B cell (primary cell): ENCODE results near the gene NLRC5. TPM values are rescaled to one million over a fixed set of nuclear protein-coding genes. Genes with fewer than 3 reads are reported as not detected.

ENCODE experiments used
- ATAC-seq: fragments of 200-7000 bp; cut with Tn5 transposase; one replicate; pipeline ENCODE4 v1.10.0; 2021; ENCODE audit warnings: low read depth, mild to moderate bottlenecking, moderate number of reproducible peaks, moderate library complexity
- CTCF ChIA-PET: fragments of 350-600 bp; sonication (Branson Sonifier 250); formaldehyde crosslinking; loops from one replicate; lab custom pipeline; 2021; ENCODE audit warnings: antibody characterized with exemption, inconsistent platforms; lab: Charles Lee
- POLR2A ChIA-PET: fragments of 350-600 bp; sonication (Branson Sonifier 250); formaldehyde crosslinking; loops from one replicate; lab custom pipeline; 2021; ENCODE audit warnings: antibody characterized with exemption; lab: Charles Lee
- DNase-seq: peaks from one replicate; pipeline ENCODE4 v3.0.0; 2013
- H2AFZ ChIP-seq: 2 replicates; pipeline ENCODE4 v1.6.1; 2012; ENCODE audit warnings: mild to moderate bottlenecking, low read depth, low read length; ENCODE audit not compliant: insufficient read depth, poor library complexity, severe bottlenecking
- H3K27ac ChIP-seq, 2 donors: 1 replicate in 1 of 2; 2 replicates in 1 of 2; pipeline ENCODE4 v1.5.1; 2012 to 2013; ENCODE audit warnings: low read length in 2 of 2, mild to moderate bottlenecking in 2 of 2, moderate library complexity in 1 of 2
- H3K27me3 ChIP-seq, 4 experiments: fragments of 200-600 bp in 1 of 4; sonication (generic) in 1 of 4; replicated peaks in 1 of 4; 1 replicate in 2 of 4; 2 replicates in 2 of 4; pipeline versions ENCODE4 v1.6.1 to v1.7.0; 2013 to 2016; ENCODE audit warnings: low read length in 3 of 4, mild to moderate bottlenecking in 2 of 4, mixed read lengths in 1 of 4, moderate library complexity in 1 of 4; ENCODE audit not compliant: insufficient read depth in 4 of 4, control insufficient read depth in 3 of 4; ENCODE audit errors: control extremely low read depth in 1 of 4
- H3K36me3 ChIP-seq, 2 experiments: replicated peaks in 1 of 2; 1 replicate in 1 of 2; 2 replicates in 1 of 2; pipeline versions ENCODE4 v1.6.1 to v1.7.1; 2013; ENCODE audit warnings: low read length in 1 of 2; ENCODE audit not compliant: insufficient read depth in 2 of 2, control insufficient read depth in 1 of 2; ENCODE audit errors: control extremely low read depth in 1 of 2, extremely low read depth in 1 of 2
- H3K4me1 ChIP-seq, 2 donors: fragments of 200-600 bp in 1 of 2; sonication (generic) in 1 of 2; 1 replicate in 1 of 2; 2 replicates in 1 of 2; pipeline versions ENCODE4 v1.5.1 to v1.6.1; 2013 to 2017; ENCODE audit warnings: low read length in 2 of 2; ENCODE audit not compliant: control insufficient read depth in 2 of 2, insufficient read depth in 2 of 2
- H3K4me2 ChIP-seq: replicated peaks from 2 replicates; pipeline ENCODE3; 2012; ENCODE audit warnings: mild to moderate bottlenecking, low read depth, low read length; ENCODE audit not compliant: poor library complexity, severe bottlenecking
- H3K4me3 ChIP-seq, 5 experiments: fragments of 200-600 bp in 1 of 5; sonication (generic) in 1 of 5; 1 replicate in 3 of 5; 2 replicates in 2 of 5; pipeline versions ENCODE4 v1.5.1 to v1.7.0; 2011 to 2016; ENCODE audit warnings: low read length in 4 of 5, mild to moderate bottlenecking in 4 of 5, low read depth in 2 of 5, control low read depth in 1 of 5, moderate library complexity in 1 of 5; ENCODE audit not compliant: insufficient read depth in 1 of 5; ENCODE audit errors: control extremely low read depth in 1 of 5, extremely low read depth in 1 of 5
- H3K79me2 ChIP-seq: fragments of 200-600 bp; sonication (generic); one replicate; pipeline ENCODE4 v1.6.0; 2016; ENCODE audit warnings: low read length; ENCODE audit not compliant: control insufficient read depth, insufficient read depth
- H3K9ac ChIP-seq: fragments of 200-600 bp; sonication (generic); 2 replicates; pipeline ENCODE4 v1.6.1; 2017; ENCODE audit warnings: mild to moderate bottlenecking, low read length, moderate library complexity
- H3K9me3 ChIP-seq, 3 donors: one replicate each; pipeline versions ENCODE4 v1.6.1 to v1.7.1; 2013; ENCODE audit warnings: low read length in 2 of 3; ENCODE audit not compliant: control insufficient read depth in 2 of 3, insufficient read depth in 1 of 3; ENCODE audit errors: control extremely low read depth in 1 of 3
- H4K20me1 ChIP-seq: 2 replicates; pipeline ENCODE4 v1.6.0; 2012; ENCODE audit warnings: mild to moderate bottlenecking, low read length; ENCODE audit not compliant: insufficient read depth, control insufficient read depth, poor library complexity, severe bottlenecking
- H3K27ac Mint-ChIP-seq: one replicate; pipeline ENCODE4 v1.8.0; 2021; ENCODE audit warnings: mixed read lengths
- H3K27me3 Mint-ChIP-seq: one replicate; pipeline ENCODE4 v1.8.0; 2021; ENCODE audit warnings: mixed read lengths
- H3K4me1 Mint-ChIP-seq: one replicate; pipeline ENCODE4 v1.8.0; 2021; ENCODE audit warnings: mixed read lengths
- H3K4me3 Mint-ChIP-seq: one replicate; pipeline ENCODE4 v1.8.0; 2021; ENCODE audit warnings: mixed read lengths
- H3K9me3 Mint-ChIP-seq: one replicate; pipeline ENCODE4 v1.8.0; 2022; ENCODE audit warnings: mixed read lengths; ENCODE audit not compliant: insufficient read depth
- EZH2 ChIP-seq: IDR thresholded peaks from 2 replicates; pipeline ENCODE4 v1.6.1; 2012; ENCODE audit warnings: borderline replicate concordance, low read depth, mild to moderate bottlenecking, moderate library complexity, low read length; ENCODE audit not compliant: insufficient read depth, poor library complexity, severe bottlenecking
- WGBS: methylation state at CpG from one replicate; pipeline ENCODE4 v1.1.5; 2013; ENCODE audit warnings: missing lambda C conversion rate; ENCODE audit not compliant: insufficient coverage; 5-methylcytosine and 5-hydroxymethylcytosine counted together
- intact Hi-C: fragments of 100-400 bp; cut with micrococcal nuclease; formaldehyde crosslinking; loops from one replicate; pipeline ENCODE4 v1.10.0; 2022
- polyA plus RNA-seq: library from polyadenylated mRNA; depleted of rRNA; stranded (reverse); fragments of >200 nt; gene quantifications from 2 replicates; pipeline ENCODE4 v1.2.3, GENCODE V29; 2012
- total RNA-seq, 2 donors: library from RNA; stranded (reverse); fragments of 120-200 nt in 1 of 2; gene quantifications; 1 replicate in 1 of 2; 2 replicates in 1 of 2; pipeline versions ENCODE4 v1.2.3 to v1.2.4, GENCODE V29; 2013 to 2022
- TF ChIP-seq, protein P1 (sequence below): fragments of 200-600 bp; IDR thresholded peaks from one replicate; pipeline ENCODE4 v1.8.0; 2022; ENCODE audit warnings: antibody characterized with exemption, mild to moderate bottlenecking

NLRC5 gene
- total and polyA plus RNA-seq, 2 donors (not counting 1 experiment from before 2014, with no cell fraction given), result 349 to 510 TPM

DNA sequence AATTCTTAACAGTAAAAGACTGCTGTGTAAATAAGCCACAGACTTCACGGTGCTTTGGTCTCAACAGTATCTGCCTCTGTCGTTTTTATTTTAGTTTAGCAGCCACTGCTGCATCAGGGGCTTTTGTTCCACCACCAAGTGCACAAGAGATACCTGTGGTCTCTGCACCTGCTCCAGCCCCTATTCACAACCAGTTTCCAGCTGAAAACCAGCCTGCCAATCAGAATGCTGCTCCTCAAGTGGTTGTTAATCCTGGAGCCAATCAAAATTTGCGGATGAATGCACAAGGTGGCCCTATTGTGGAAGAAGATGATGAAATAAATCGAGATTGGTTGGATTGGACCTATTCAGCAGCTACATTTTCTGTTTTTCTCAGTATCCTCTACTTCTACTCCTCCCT lies 49.6 kb upstream of the NLRC5 start:
- Histone ChIP-seq H3K36me3 (peaks cover 38 to 97% of the 10 kb centered on the region in 2 experiments), H3K4me3 (no peak overlapping the region), H3K79me2 (peaks cover 39% of the 10 kb centered on the region), H3K27ac (peak overlapping the region in 1 of 2 donors; percentile 55), H3K27me3 (no peaks in the 10 kb centered on the region), H3K9me3 (no peaks in the 10 kb centered on the region), H4K20me1 (peaks cover 84% of the 10 kb centered on the region), H3K9ac (no peak overlapping the region), H3K4me1 (peaks cover 67 to 72% of the 10 kb centered on the region in 2 donors), H2AFZ (no peak overlapping the region), H3K4me2 (no peak overlapping the region)
- ATAC-seq (no peak), DNase-seq (peak; percentile 26)
- Mint-ChIP-seq H3K9me3 (no peaks in the 10 kb centered on the region), H3K27ac (peak overlapping the region; percentile 78), H3K4me1 (peaks cover 80% of the 10 kb centered on the region), H3K27me3 (no peaks in the 10 kb centered on the region), H3K4me3 (peak overlapping the region; percentile 80)
- TF ChIP-seq, protein P1, sequence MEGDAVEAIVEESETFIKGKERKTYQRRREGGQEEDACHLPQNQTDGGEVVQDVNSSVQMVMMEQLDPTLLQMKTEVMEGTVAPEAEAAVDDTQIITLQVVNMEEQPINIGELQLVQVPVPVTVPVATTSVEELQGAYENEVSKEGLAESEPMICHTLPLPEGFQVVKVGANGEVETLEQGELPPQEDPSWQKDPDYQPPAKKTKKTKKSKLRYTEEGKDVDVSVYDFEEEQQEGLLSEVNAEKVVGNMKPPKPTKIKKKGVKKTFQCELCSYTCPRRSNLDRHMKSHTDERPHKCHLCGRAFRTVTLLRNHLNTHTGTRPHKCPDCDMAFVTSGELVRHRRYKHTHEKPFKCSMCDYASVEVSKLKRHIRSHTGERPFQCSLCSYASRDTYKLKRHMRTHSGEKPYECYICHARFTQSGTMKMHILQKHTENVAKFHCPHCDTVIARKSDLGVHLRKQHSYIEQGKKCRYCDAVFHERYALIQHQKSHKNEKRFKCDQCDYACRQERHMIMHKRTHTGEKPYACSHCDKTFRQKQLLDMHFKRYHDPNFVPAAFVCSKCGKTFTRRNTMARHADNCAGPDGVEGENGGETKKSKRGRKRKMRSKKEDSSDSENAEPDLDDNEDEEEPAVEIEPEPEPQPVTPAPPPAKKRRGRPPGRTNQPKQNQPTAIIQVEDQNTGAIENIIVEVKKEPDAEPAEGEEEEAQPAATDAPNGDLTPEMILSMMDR, result no peak
- no peak for TF ChIP-seq EZH2
- CTCF ChIA-PET, result interaction anchor here (2.8 to 10.8 kb wide), 2 partner anchors 72 to 73 kb away, joined by 14 to 140 read pairs; partner anchors contain the start of gene SLC12A3
- WGBS, result 29% methylated on average over 2 of the region's 4 CpGs
- POLR2A ChIA-PET, result interaction anchor here (1.1 to 2.1 kb wide), 2 partner anchors 27 to 147 kb away, joined by 3 to 11 read pairs; no protein-coding TSS in a partner anchor
- intact Hi-C loops, result loop anchor here (10.0 kb wide), 2 partner anchors 225 to 305 kb away; partner anchors contain the start of gene ARL2BP

DNA sequence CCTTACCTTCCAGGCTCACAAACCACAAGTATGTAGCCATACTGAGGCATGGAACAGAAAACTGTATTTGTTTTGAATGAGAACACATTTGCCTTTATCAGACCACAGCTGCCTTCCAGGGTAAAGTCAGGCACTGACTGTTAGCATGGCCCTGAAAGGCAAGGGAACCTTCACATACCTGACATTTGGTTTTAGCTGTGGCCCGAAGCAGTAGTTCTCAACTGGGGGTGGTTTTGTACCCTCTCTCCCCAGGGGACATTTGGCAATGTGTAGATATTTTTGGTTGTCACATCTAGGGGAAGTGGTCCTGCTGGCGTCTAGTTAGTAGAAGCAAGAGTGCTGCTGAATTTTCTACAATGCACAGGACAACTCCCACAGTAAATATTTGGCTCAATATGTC lies 48.3 kb upstream of the NLRC5 start:
- H3K27ac ChIP-seq, result peak overlapping the region in 1 of 2 donors; percentile 70
- POLR2A ChIA-PET, result interaction anchor here (1.0 to 2.1 kb wide), 6 partner anchors 8 to 101 kb away, joined by 3 to 12 read pairs (median 4); partner anchors contain the start of genes HERPUD1 and NLRC5
- no peak overlapping the region for H2AFZ ChIP-seq
- 0% methylated on average over 1 of the region's 2 CpGs for WGBS
- TF ChIP-seq EZH2, result no peak
- TF ChIP-seq, protein P1, result no peak
- peaks cover 31 to 92% of the 10 kb centered on the region in 2 experiments for H3K36me3 ChIP-seq
- Mint-ChIP-seq H3K27ac (peak overlapping the region; percentile 68), H3K9me3 (no peaks in the 10 kb centered on the region), H3K4me1 (peaks cover 70% of the 10 kb centered on the region), H3K27me3 (no peaks in the 10 kb centered on the region), H3K4me3 (peak overlapping the region; percentile 80)
- CTCF ChIA-PET, result interaction anchor here (1.1 to 2.8 kb wide), 11 partner anchors 9 to 112 kb away, joined by 3 to 18 read pairs (median 6); partner anchors contain the start of gene HERPUD1
- H3K4me1 ChIP-seq, result peaks cover 56 to 60% of the 10 kb centered on the region in 2 donors
- H3K4me2 ChIP-seq, result peak overlapping the region; percentile 40
- intact Hi-C loops, result no loop called here
- H3K9me3 ChIP-seq, result no peaks in the 10 kb centered on the region
- ATAC-seq (no peak), DNase-seq (peak; percentile 44)
- H3K9ac ChIP-seq, result no peak overlapping the region
- H4K20me1 ChIP-seq, result peaks cover 71% of the 10 kb centered on the region
- H3K79me2 ChIP-seq, result peaks cover 26% of the 10 kb centered on the region
- H3K4me3 ChIP-seq, result peak overlapping the region in 1 of 5 experiments; percentile 22
- H3K27me3 ChIP-seq, result no peaks in the 10 kb centered on the region
